Hepatocyte (in vitro differentiated cells): ENCODE data around the gene NUP85. TPM values are rescaled to one million over a fixed set of nuclear protein-coding genes. Genes with fewer than 3 reads are reported as not detected.

Source experiments
- DNase-seq: peaks from one replicate; pipeline ENCODE4 v3.0.0-alpha.2; 2016; ENCODE audit warnings: low spot score
- H2AFZ ChIP-seq: fragments of 200-600 bp; sonication (generic); 2 replicates; pipeline ENCODE4 v1.6.0; 2016; ENCODE audit warnings: antibody characterized with exemption, mild to moderate bottlenecking
- H3K27ac ChIP-seq: fragments of 200-600 bp; sonication (generic); 2 replicates; pipeline ENCODE4 v1.5.1; 2016; ENCODE audit warnings: mild to moderate bottlenecking
- H3K27me3 ChIP-seq: fragments of 200-600 bp; sonication (generic); 2 replicates; pipeline ENCODE4 v1.6.1; 2016
- H3K36me3 ChIP-seq: fragments of 200-600 bp; sonication (generic); replicated peaks from 2 replicates; pipeline ENCODE4 v1.5.1; 2016; ENCODE audit warnings: low read depth; ENCODE audit not compliant: insufficient read depth
- H3K4me1 ChIP-seq: fragments of 200-600 bp; sonication (generic); 2 replicates; pipeline ENCODE4 v1.5.1; 2016; ENCODE audit warnings: mild to moderate bottlenecking, moderate library complexity; ENCODE audit not compliant: insufficient read depth
- H3K4me2 ChIP-seq: fragments of 200-600 bp; sonication (generic); 2 replicates; pipeline ENCODE4 v1.6.0; 2016
- H3K4me3 ChIP-seq: fragments of 200-600 bp; sonication (generic); 2 replicates; pipeline ENCODE4 v1.5.1; 2016; ENCODE audit warnings: mild to moderate bottlenecking
- H3K79me2 ChIP-seq: fragments of 200-600 bp; sonication (generic); 2 replicates; pipeline ENCODE4 v1.6.0; 2017; ENCODE audit warnings: mild to moderate bottlenecking
- H3K9me2 ChIP-seq: fragments of 200-600 bp; sonication (generic); replicated peaks from 2 replicates; pipeline ENCODE4 v1.6.0; 2017; ENCODE audit warnings: mild to moderate bottlenecking; ENCODE audit not compliant: insufficient read depth
- H3K9me3 ChIP-seq: fragments of 200-600 bp; sonication (generic); 2 replicates; pipeline ENCODE4 v1.5.1; 2016; ENCODE audit warnings: low read depth, mild to moderate bottlenecking
- H4K20me1 ChIP-seq: fragments of 200-600 bp; sonication (generic); 2 replicates; pipeline ENCODE4 v1.6.0; 2016; ENCODE audit warnings: mild to moderate bottlenecking; ENCODE audit not compliant: insufficient read depth, poor library complexity, severe bottlenecking
- CTCF ChIP-seq: fragments of 200-600 bp; sonication (generic); IDR thresholded peaks from 2 replicates; pipeline ENCODE4 v1.5.1; 2016; ENCODE audit warnings: antibody characterized with exemption, mild to moderate bottlenecking; ENCODE audit not compliant: poor library complexity
- EZH2 ChIP-seq: fragments of 200-600 bp; sonication (generic); IDR thresholded peaks from 2 replicates; pipeline ENCODE4 v1.6.1; 2016; ENCODE audit warnings: antibody characterized with exemption, mild to moderate bottlenecking, borderline replicate concordance
- EZH2phosphoT487 ChIP-seq: fragments of 200-600 bp; sonication (generic); IDR thresholded peaks from one replicate; pipeline ENCODE4 v1.6.1; 2018; ENCODE audit warnings: antibody characterized with exemption, mild to moderate bottlenecking, low read depth, moderate library complexity; ENCODE audit not compliant: unreplicated experiment, severe bottlenecking
- WGBS: methylation state at CpG from one replicate; pipeline ENCODE4 v1.1.6; 2016; ENCODE audit warnings: low lambda C conversion rate; ENCODE audit errors: missing lambda C conversion rate; 5-methylcytosine and 5-hydroxymethylcytosine counted together
- polyA plus RNA-seq: library from polyadenylated mRNA; unstranded; fragments of >200 nt; fragmentation: Nextera tagmentation; extraction: Ambion mirVana; gene quantifications from 2 replicates; pipeline ENCODE4 v1.2.1, GENCODE V29; 2016
- total RNA-seq: library from RNA; depleted of rRNA; stranded (reverse); fragments of >200 nt; gene quantifications from 2 replicates; pipeline ENCODE4 v1.2.3, GENCODE V29; 2014

Gene NUP85
- total and polyA plus RNA-seq, 2 experiments from 2014 or later: 28.6 to 45.5 TPM

- Histone ChIP-seq H3K79me2 (no peaks in the 10 kb centered on the region), H3K4me3 (no peak overlapping the region), H3K4me2 (no peak overlapping the region), H4K20me1 (no peaks in the 10 kb centered on the region), H3K4me1 (no peaks in the 10 kb centered on the region), H2AFZ (no peak overlapping the region), H3K9me3 (no peaks in the 10 kb centered on the region), H3K9me2 (no peaks in the 10 kb centered on the region), H3K27ac (no peak overlapping the region), H3K27me3 (no peaks in the 10 kb centered on the region), H3K36me3 (no peaks in the 10 kb centered on the region)
- no peak for DNase-seq
- TF ChIP-seq EZH2 (no peak), CTCF (no peak), EZH2phosphoT487 (no peak)
- WGBS: 87% methylated on average over 5 of the region's 12 CpGs
Observed at GRCh38 chr17:75239214-75239613, 33.7 kb downstream of the NUP85 start.

GRCh38 chr17:75239778-75240393 lies 34.4 kb downstream of the NUP85 start:
- Histone ChIP-seq H3K4me1 (no peaks in the 10 kb centered on the region), H3K9me3 (no peaks in the 10 kb centered on the region), H3K27me3 (no peaks in the 10 kb centered on the region), H3K36me3 (no peaks in the 10 kb centered on the region), H3K4me2 (no peak overlapping the region), H3K9me2 (no peaks in the 10 kb centered on the region), H3K79me2 (no peaks in the 10 kb centered on the region), H3K4me3 (no peak overlapping the region), H3K27ac (no peak overlapping the region), H4K20me1 (no peaks in the 10 kb centered on the region), H2AFZ (no peak overlapping the region)
- TF ChIP-seq CTCF: no peak
- no peak for TF ChIP-seq EZH2
- no peak for TF ChIP-seq EZH2phosphoT487
- 94% methylated on average over 22 of the region's 23 CpGs for WGBS
- DNase-seq: no peak

GRCh38 chr17:75240394-75241142 lies 35.1 kb downstream of the NUP85 start:
- H3K36me3 ChIP-seq: no peaks in the 10 kb centered on the region
- no peaks in the 10 kb centered on the region for H3K4me1 ChIP-seq
- H4K20me1 ChIP-seq: no peaks in the 10 kb centered on the region
- no peaks in the 10 kb centered on the region for H3K9me3 ChIP-seq
- H3K79me2 ChIP-seq: no peaks in the 10 kb centered on the region
- TF ChIP-seq EZH2phosphoT487 (no peak), CTCF (peak; percentile 47)
- H3K27me3 ChIP-seq: no peaks in the 10 kb centered on the region
- WGBS: 82% methylated on average over 20 of the region's 23 CpGs
- DNase-seq: peak; percentile 50
- H3K9me2 ChIP-seq: no peaks in the 10 kb centered on the region
- H3K27ac ChIP-seq: no peak overlapping the region
- no peak overlapping the region for H3K4me3 ChIP-seq
- H2AFZ ChIP-seq: no peak overlapping the region
- no peak overlapping the region for H3K4me2 ChIP-seq
